Ishikawa (cell line): ENCODE results near the gene NOM1.

Experiments
- CEBPB ChIP-seq: IDR thresholded peaks from 2 replicates; pipeline ENCODE4 v1.6.1; 2012
- EGR1 ChIP-seq: IDR thresholded peaks from 2 replicates; pipeline ENCODE4 v1.6.1; 2012
- REST ChIP-seq: IDR thresholded peaks from 2 replicates; pipeline ENCODE4 v1.6.1; 2012; ENCODE audit warnings: low read depth, mild to moderate bottlenecking
- TAF1 ChIP-seq: IDR thresholded peaks from 2 replicates; pipeline ENCODE4 v1.6.1; 2012; ENCODE audit warnings: low read depth, mild to moderate bottlenecking
- TCF12 ChIP-seq: IDR thresholded peaks from 2 replicates; pipeline ENCODE4 v1.6.1; 2012; ENCODE audit warnings: low read depth

- TF ChIP-seq EGR1 (no peak), REST (no peak), TAF1 (no peak), CEBPB (no peak), TCF12 (no peak)
These were observed 56.1 kb downstream of the NOM1 start for GRCh38 chr7:157005456-157006204.
